Breast epithelium (tissue), 4 donors: ENCODE results near the gene VCL. TPM values are rescaled to one million over a fixed set of nuclear protein-coding genes. Genes with fewer than 3 reads are reported as not detected.

Source experiments
- DNase-seq, 2 donors: peaks; one replicate each; pipeline ENCODE4 v3.0.0-alpha.2; 2019; ENCODE audit warnings: low spot score in 2 of 2
- H3K27ac ChIP-seq, 2 donors: fragments of 200-600 bp; sonication (generic) in 1 of 2; one replicate each; pipeline ENCODE4 v1.5.1; 2016 to 2019; ENCODE audit warnings: mild to moderate bottlenecking in 1 of 2
- H3K27me3 ChIP-seq, 2 donors: fragments of 200-600 bp; sonication (generic) in 1 of 2; one replicate each; pipeline versions ENCODE4 v1.5.1 to v1.6.0; 2017 to 2019; ENCODE audit warnings: control low read depth in 1 of 2, mild to moderate bottlenecking in 1 of 2
- H3K36me3 ChIP-seq: fragments of 200-600 bp; one replicate; pipeline ENCODE4 v1.5.1; 2019
- H3K4me1 ChIP-seq, 2 donors: fragments of 200-600 bp; sonication (generic); one replicate each; pipeline ENCODE4 v1.5.1; 2016 to 2019; ENCODE audit warnings: control low read depth in 1 of 2
- H3K4me3 ChIP-seq, 3 donors: fragments of 200-600 bp; sonication (generic); 1 replicate in 2 of 3; 2 replicates in 1 of 3; pipeline ENCODE4 v1.5.1; 2016 to 2019; ENCODE audit warnings: mild to moderate bottlenecking in 3 of 3, moderate library complexity in 2 of 3
- H3K9me3 ChIP-seq, 2 donors: fragments of 200-600 bp; sonication (generic) in 1 of 2; one replicate each; pipeline ENCODE4 v1.5.1; 2016 to 2019; ENCODE audit warnings: control low read depth in 1 of 2
- CTCF ChIP-seq, 3 donors: fragments of 450-650 bp; IDR thresholded peaks; one replicate each; pipeline ENCODE4 v1.5.1; 2016 to 2017; ENCODE audit warnings: antibody characterized with exemption in 3 of 3, mild to moderate bottlenecking in 3 of 3, moderate library complexity in 3 of 3
- POLR2A ChIP-seq: fragments of 450-650 bp; IDR thresholded peaks from one replicate; pipeline ENCODE4 v1.6.1; 2016; ENCODE audit warnings: antibody characterized with exemption, mild to moderate bottlenecking, moderate library complexity
- POLR2AphosphoS5 ChIP-seq, 3 donors: sonication (generic); formaldehyde crosslinking; IDR thresholded peaks; one replicate each; pipeline ENCODE4 v1.6.1; 2017; ENCODE audit warnings: antibody characterized with exemption in 3 of 3
- intact Hi-C: fragments of 100-400 bp; cut with DNase I; formaldehyde crosslinking; loops from one replicate; pipeline ENCODE4 v1.15.1; 2023; ENCODE audit warnings: low total_unique reads
- total RNA-seq, 3 donors: library from RNA; depleted of rRNA; stranded (reverse); fragments of >200 nt; gene quantifications; one replicate each; pipeline ENCODE4 v1.1.0, GENCODE V29; 2016

VCL gene
- total RNA-seq, 3 donors from 2014 or later: 73.1 to 95.0 (median 77.6) TPM

DNA sequence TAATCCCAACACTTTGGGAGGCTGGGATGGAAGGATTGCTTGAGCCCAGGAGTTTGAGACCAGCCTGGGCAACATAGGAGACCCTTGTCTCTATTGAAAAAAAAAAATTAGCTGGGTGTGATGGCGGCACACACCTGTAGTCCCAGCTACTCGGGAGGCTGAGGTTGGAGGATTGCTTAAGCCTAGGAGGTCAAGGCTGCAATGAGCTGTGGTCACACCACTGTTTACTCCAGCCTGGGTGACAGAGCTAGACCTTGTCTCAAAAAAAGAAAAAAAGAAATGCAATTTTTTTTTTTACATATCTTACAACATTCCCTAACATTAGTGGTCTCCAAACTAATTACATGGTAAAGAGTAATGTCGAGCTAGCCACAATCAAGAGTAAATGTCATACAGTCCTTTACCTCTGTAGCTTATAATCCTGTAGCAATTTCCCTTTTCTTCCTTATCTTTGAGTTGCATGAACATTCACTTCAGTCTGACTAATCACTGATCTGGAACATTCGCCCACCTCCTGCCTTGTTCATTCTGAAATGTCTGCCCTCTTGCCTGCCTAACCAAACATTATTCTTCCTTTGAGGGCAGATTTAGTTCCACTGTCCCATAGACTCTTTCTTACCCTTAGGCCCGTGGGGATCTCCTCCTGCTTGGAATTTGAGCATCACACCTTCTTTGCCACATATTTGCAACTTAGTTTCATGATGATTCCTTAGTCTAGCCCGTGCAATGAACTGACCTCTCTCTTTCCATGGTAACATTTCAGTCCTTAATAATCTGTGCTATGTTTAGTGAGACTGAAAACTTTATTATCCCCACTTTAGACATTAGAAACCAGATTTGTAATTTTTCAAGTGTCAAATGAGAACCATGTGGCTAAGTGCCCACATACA, 4.8 kb upstream of the VCL start:
- H3K9me3 ChIP-seq: no peaks in the 10 kb centered on the region
- intact Hi-C loops: no loop called here
- H3K4me3 ChIP-seq: no peak overlapping the region
- no peak overlapping the region for H3K27ac ChIP-seq
- no peaks in the 10 kb centered on the region for H3K4me1 ChIP-seq
- no peak for TF ChIP-seq POLR2A
- no peak for TF ChIP-seq POLR2AphosphoS5 (IDR thresholded peaks at IDR 0.05)
- no peak for TF ChIP-seq CTCF (IDR thresholded peaks at IDR 0.05)
- H3K27me3 ChIP-seq: no peaks in the 10 kb centered on the region
- no peak for DNase-seq
- no peaks in the 10 kb centered on the region for H3K36me3 ChIP-seq

- H3K9me3 ChIP-seq: no peaks in the 10 kb centered on the region
- H3K4me1 ChIP-seq: peaks cover 0 to 4% of the 10 kb centered on the region in 2 donors
- DNase-seq: no peak
- no peaks in the 10 kb centered on the region for H3K27me3 ChIP-seq
- intact Hi-C loops: no loop called here
- TF ChIP-seq POLR2A (no peak), POLR2AphosphoS5 (IDR thresholded peaks at IDR 0.05) (no peak), CTCF (IDR thresholded peaks at IDR 0.05) (no peak)
- no peaks in the 10 kb centered on the region for H3K36me3 ChIP-seq
- H3K4me3 ChIP-seq: no peak overlapping the region
- H3K27ac ChIP-seq: no peak overlapping the region
These were observed 2.9 kb upstream of the VCL start for GRCh38 chr10:73995035-73995358.

DNA sequence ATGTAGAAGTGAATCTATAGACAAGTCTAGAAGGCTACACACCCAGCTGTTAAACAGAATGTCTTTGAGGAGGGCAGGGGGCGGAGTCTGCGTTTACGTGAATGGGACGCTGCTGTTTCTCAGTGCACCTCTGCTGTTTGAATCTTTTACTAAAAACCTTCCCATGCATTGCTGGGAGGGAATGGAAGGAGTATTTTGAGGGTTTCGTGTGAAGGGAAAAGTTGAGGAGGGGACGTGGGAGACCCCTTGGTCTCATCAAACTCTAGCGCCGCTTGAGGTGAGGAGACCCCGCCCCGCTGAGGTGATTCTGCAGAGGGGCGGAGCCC, 492 bp upstream of the VCL start:
- Histone ChIP-seq H3K27me3 (no peaks in the 10 kb centered on the region), H3K4me1 (peaks cover 0 to 4% of the 10 kb centered on the region in 2 donors), H3K27ac (peak overlapping the region; percentile 95 to 97), H3K36me3 (no peaks in the 10 kb centered on the region), H3K9me3 (no peaks in the 10 kb centered on the region), H3K4me3 (peak overlapping the region; percentile 85 to 90 (median 89))
- TF ChIP-seq POLR2AphosphoS5 (IDR thresholded peaks at IDR 0.05): no peak
- no peak for TF ChIP-seq CTCF (IDR thresholded peaks at IDR 0.05)
- TF ChIP-seq POLR2A: no peak
- intact Hi-C loops: no loop called here
- DNase-seq: no peak

DNA sequence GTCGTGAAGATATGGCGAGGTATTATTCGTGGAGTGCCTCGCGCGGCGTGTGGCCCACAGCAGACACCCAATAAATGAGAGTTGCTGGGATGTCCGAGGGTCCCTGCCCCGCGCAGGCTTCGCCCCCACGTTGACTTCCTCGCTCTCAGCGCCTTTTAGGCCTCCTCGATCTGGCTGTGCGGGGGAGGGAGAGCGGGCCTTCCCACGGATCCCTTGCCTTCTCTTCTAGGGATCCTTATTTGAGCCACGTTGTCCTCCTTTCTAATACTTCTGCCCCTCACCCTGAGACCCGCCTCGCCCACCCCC, 660 bp downstream of the VCL start:
- Histone ChIP-seq H3K9me3 (no peaks in the 10 kb centered on the region), H3K4me1 (peaks cover 0 to 4% of the 10 kb centered on the region in 2 donors), H3K4me3 (peak overlapping the region; percentile 85 to 90 (median 89)), H3K36me3 (no peaks in the 10 kb centered on the region), H3K27me3 (no peaks in the 10 kb centered on the region), H3K27ac (peak overlapping the region; percentile 95 to 97)
- no peak for TF ChIP-seq POLR2A
- TF ChIP-seq CTCF (IDR thresholded peaks at IDR 0.05): no peak
- no peak for TF ChIP-seq POLR2AphosphoS5 (IDR thresholded peaks at IDR 0.05)
- intact Hi-C loops: no loop called here
- no peak for DNase-seq

DNA sequence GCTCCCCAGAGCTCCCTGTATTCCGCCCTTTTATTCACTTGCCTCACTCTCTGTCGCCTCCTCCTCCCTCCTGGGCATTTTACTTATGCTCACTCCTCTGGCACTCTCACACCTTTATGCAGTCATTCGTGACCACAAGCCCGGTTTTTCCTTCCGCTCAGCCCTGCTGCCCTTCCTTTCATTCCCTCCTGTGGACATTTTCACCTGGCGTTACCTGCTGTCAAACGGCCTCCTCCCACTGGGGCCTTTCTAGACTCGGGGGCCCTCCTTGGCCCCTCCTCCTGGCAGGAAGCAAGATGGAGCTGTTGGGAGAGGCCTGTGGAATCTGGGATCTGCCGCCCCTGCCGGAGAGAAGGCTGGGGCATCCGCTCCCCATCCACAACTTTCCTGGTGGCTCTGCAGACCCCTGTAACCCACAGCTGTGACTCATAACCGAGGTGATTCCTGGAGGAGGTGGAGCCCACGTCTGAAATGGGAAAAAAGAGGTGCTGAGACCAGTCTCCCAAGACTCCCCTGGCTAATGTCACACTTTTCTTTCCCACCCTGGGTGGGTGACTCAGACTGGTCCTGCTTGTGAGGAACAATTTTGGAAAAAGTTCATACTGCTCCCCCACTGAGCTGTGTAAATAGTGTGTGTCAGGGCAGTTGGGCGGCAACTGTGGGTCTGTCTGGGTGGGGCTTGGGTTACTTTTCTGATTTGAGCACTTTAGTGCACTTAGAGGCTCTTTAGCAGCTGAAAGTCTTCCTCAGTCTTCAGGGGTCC, 1.2 kb downstream of the VCL start:
- Histone ChIP-seq H3K4me3 (peak overlapping the region; percentile 85 to 90 (median 89)), H3K9me3 (no peaks in the 10 kb centered on the region), H3K36me3 (no peaks in the 10 kb centered on the region), H3K4me1 (peaks cover 0 to 4% of the 10 kb centered on the region in 2 donors), H3K27me3 (no peaks in the 10 kb centered on the region), H3K27ac (peak overlapping the region; percentile 95 to 97)
- intact Hi-C loops: no loop called here
- no peak for TF ChIP-seq POLR2A
- peak; percentile 32 to 41 (median 35) for TF ChIP-seq POLR2AphosphoS5 (IDR thresholded peaks at IDR 0.05)
- TF ChIP-seq CTCF (IDR thresholded peaks at IDR 0.05): peak; percentile 28 to 54 (median 46)
- peak; percentile 70 to 80 for DNase-seq
